Epithelial cell of proximal tubule (primary cell): ENCODE data around the gene CDH4. TPM values are rescaled to one million over a fixed set of nuclear protein-coding genes. Genes with fewer than 3 reads are reported as not detected.

Source experiments
- DNase-seq: peaks from one replicate; pipeline ENCODE4 v3.0.0-alpha.2; 2011; ENCODE audit warnings: low read depth
- H3K4me3 ChIP-seq: 2 replicates; pipeline ENCODE4 v1.5.1; 2011; ENCODE audit warnings: low read depth, mild to moderate bottlenecking, low read length
- CTCF ChIP-seq: conservative IDR thresholded peaks from 2 replicates; pipeline ENCODE4 v1.5.1; 2012; ENCODE audit warnings: low read depth, mild to moderate bottlenecking, low read length
- total RNA-seq: library from RNA; depleted of rRNA; stranded (reverse); fragments of >200 nt; gene quantifications from 2 replicates; pipeline ENCODE4 v1.2.3, GENCODE V29; 2015

CDH4 gene
- total RNA-seq, 1 donor from 2014 or later = 17.1 TPM

GRCh38 chr20:61371501-61372136, 119.6 kb downstream of the CDH4 start:
- no peak for DNase-seq
- TF ChIP-seq CTCF = no peak
- no peak overlapping the region for H3K4me3 ChIP-seq

- no peak for TF ChIP-seq CTCF
- no peak overlapping the region for H3K4me3 ChIP-seq
- no peak for DNase-seq
Observed at GRCh38 chr20:61372137-61373054, 120.3 kb downstream of the CDH4 start.

- TF ChIP-seq CTCF = no peak
- DNase-seq = no peak
- no peak overlapping the region for H3K4me3 ChIP-seq
Observed at GRCh38 chr20:61373055-61373399, 121.0 kb downstream of the CDH4 start.

GRCh38 chr20:61373956-61374545, 122.0 kb downstream of the CDH4 start:
- no peak for DNase-seq
- no peak overlapping the region for H3K4me3 ChIP-seq
- TF ChIP-seq CTCF = no peak

- TF ChIP-seq CTCF = no peak
- H3K4me3 ChIP-seq = no peak overlapping the region
- DNase-seq = no peak
Observed at GRCh38 chr20:61376541-61377240, 124.6 kb downstream of the CDH4 start.

GRCh38 chr20:61378694-61379355, 126.8 kb downstream of the CDH4 start:
- H3K4me3 ChIP-seq = no peak overlapping the region
- TF ChIP-seq CTCF = no peak
- no peak for DNase-seq
